ENCODE measurements around the gene SDSL. TPM values are rescaled to one million over a fixed set of nuclear protein-coding genes. Genes with fewer than 3 reads are reported as not detected.

The SDSL gene
- total RNA-seq, 6 experiments from 2014 or later: 25.5 to 85.7 (median 32.3) TPM

GRCh38 chr12:113467142-113467501 lies 44.9 kb downstream of the SDSL start:
- Histone ChIP-seq H3K36me3 (no peaks in the 10 kb centered on the region), H3K4me1 (peaks cover 0 to 20% (median 0%) of the 10 kb centered on the region in 4 donors), H3K4me3 (peak overlapping the region; percentile 18 to 31 (median 26)), H3K9me3 (no peaks in the 10 kb centered on the region), H3K27ac (no peak overlapping the region), H3K27me3 (peaks cover 22 to 49% of the 10 kb centered on the region in 2 donors)
- TF ChIP-seq CTCF (IDR thresholded peaks at IDR 0.05) (no peak), POLR2A (IDR thresholded peaks at IDR 0.05) (no peak)
- WGBS (ENCODE audit: insufficient coverage, low coverage, low lambda C conversion rate, missing lambda C conversion rate): 0% methylated on average over 7 of the region's 31 CpGs
- ATAC-seq (no peak), DNase-seq (no peak)
- intact Hi-C loops (cut with DNase I): loop anchor here (10.0 kb wide), 1 partner anchor 448 kb away; no protein-coding TSS in a partner anchor

DNA sequence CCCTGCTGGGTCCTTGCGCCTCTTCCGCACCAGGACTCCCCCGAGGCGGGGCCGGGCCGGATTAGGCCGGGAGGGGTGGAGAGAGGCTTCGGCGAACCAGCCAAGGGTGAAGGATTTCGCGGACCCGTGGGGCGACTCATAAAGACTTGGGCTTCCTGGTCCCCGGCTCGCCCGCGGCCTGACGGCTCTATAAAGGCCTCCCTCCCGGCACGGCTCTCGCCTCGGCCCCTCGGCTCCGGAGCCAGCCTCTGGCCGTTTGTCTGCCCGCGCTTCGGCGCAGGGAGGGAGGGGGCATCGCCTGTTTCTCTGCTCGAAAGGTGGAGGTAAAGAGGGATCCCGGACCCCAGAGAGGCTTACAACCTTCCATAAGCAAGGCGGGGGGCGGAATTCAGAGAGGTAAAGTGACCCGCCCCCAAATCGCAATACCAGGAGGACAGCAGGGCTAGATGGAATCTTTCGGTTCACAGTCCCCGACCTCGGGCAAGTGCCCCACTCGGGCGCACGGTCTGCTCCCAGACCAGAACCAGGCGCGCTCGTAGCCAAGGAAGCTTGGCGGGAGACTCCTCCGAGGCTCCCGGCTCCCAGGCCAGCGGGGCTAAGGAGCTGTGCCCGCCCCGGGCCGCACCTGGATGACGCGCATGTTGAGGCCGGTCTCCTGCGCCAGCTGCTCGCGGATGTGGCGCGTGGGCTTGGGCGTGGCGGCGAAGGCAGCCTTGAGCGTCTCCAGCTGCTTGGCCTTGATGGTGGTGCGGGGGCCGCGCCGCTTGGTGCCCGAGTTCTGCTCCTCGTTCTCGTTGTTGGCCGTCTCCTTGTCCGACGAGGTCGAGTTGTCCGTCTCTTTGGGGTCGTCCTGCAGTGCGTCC lies 45.6 kb downstream of the SDSL start:
- H3K36me3 ChIP-seq: no peaks in the 10 kb centered on the region
- H3K27me3 ChIP-seq: peaks cover 22 to 43% of the 10 kb centered on the region in 2 donors
- intact Hi-C loops (cut with DNase I): loop anchor here (10.0 kb wide), 1 partner anchor 447 kb away; no protein-coding TSS in a partner anchor
- no peaks in the 10 kb centered on the region for H3K9me3 ChIP-seq
- 2% methylated on average over 12 of the region's 78 CpGs for WGBS (ENCODE audit: insufficient coverage, low coverage, low lambda C conversion rate, missing lambda C conversion rate)
- H3K27ac ChIP-seq: no peak overlapping the region
- DNase-seq (no peak), ATAC-seq (no peak)
- H3K4me1 ChIP-seq: peaks cover 0 to 19% (median 0%) of the 10 kb centered on the region in 4 donors
- H3K4me3 ChIP-seq: peak overlapping the region; percentile 18 to 31 (median 26)
- no peak for TF ChIP-seq CTCF (IDR thresholded peaks at IDR 0.05)
- no peak for TF ChIP-seq POLR2A (IDR thresholded peaks at IDR 0.05)

DNA sequence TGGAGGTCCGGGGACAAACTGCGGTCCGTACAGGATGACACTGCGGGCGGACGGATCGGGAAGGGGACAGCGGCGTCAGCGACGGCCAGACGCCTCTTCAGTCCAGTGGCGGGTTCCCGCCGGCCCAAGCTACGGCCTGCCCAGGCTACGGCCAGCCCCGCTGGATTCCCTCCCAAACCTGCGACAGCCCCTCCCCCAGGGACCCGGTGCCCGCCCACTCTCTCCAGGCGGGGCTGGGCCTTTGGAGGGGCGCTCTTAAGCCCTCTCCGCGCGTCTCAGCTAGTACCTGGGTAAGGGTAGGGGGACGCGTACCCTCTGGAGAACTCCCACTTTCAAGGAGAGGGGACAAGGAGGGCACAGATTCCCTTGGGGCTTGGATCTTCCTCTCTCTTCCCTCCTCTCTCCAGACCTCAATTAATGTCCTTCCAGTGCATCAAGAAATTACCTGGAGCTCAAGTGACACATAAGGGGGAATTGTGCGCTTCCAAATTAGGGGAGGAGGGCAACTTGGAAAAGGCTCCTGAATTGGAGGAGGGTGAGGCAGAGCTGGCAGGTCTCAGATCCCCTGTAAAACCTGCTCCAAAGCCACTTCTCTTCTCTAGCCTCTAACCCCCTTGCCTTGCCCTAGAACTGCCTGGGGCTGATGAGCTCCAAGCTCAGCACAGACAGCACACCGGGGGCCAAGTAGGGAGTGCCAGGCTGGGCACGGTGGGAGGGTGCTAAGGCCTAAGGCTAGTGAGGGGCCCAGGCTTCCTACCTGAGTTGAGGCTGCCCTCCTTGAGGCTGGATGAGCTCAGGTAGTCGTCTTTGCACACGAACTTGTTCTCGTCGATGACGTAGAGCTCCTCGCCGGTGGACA lies 46.4 kb downstream of the SDSL start:
- no peaks in the 10 kb centered on the region for H3K36me3 ChIP-seq
- 0% methylated on average over 9 of the region's 38 CpGs for WGBS (ENCODE audit: insufficient coverage, low coverage, low lambda C conversion rate, missing lambda C conversion rate)
- H3K4me1 ChIP-seq: peaks cover 0 to 13% (median 0%) of the 10 kb centered on the region in 4 donors
- H3K9me3 ChIP-seq: no peaks in the 10 kb centered on the region
- intact Hi-C loops (cut with DNase I): loop anchor here (10.0 kb wide), 1 partner anchor 446 kb away; no protein-coding TSS in a partner anchor
- peaks cover 20 to 39% of the 10 kb centered on the region in 2 donors for H3K27me3 ChIP-seq
- ATAC-seq (no peak), DNase-seq (no peak)
- TF ChIP-seq POLR2A (IDR thresholded peaks at IDR 0.05) (no peak), CTCF (IDR thresholded peaks at IDR 0.05) (no peak)
- no peak overlapping the region for H3K27ac ChIP-seq
- H3K4me3 ChIP-seq: no peak overlapping the region

- WGBS (ENCODE audit: insufficient coverage, low coverage, low lambda C conversion rate, missing lambda C conversion rate): 0% methylated on average over 1 of the region's 17 CpGs
Measured at GRCh38 chr12:113469224-113469948, 47.2 kb downstream of the SDSL start.

More at GRCh38 chr12:113469224-113469948, 47.2 kb downstream of the SDSL start:
- no peak overlapping the region for H3K27ac ChIP-seq
- ATAC-seq (no peak), DNase-seq (no peak)
- intact Hi-C loops (cut with DNase I): loop anchor here (10.0 kb wide), 1 partner anchor 445 kb away; no protein-coding TSS in a partner anchor
- H3K27me3 ChIP-seq: peaks cover 20 to 33% of the 10 kb centered on the region in 2 donors
- no peaks in the 10 kb centered on the region for H3K9me3 ChIP-seq
- TF ChIP-seq CTCF (IDR thresholded peaks at IDR 0.05) (no peak), POLR2A (IDR thresholded peaks at IDR 0.05) (no peak)
- H3K4me1 ChIP-seq: peaks cover 0 to 13% (median 0%) of the 10 kb centered on the region in 4 donors
- H3K4me3 ChIP-seq: no peak overlapping the region
- H3K36me3 ChIP-seq: no peaks in the 10 kb centered on the region
